HCEC 1CT (cell line): ENCODE measurements around the gene MYCN.
"Not testable (repeated sequence)": the region's sequence is repeated elsewhere in the genome, so short reads cannot be mapped to it uniquely, and the experiment has no call there.

ENCODE experiments used
- DNase-seq: peaks from one replicate; pipeline ENCODE4 v3.0.0-alpha.2; 2017

MYCN gene

GRCh38 chr2:15908371-15908770, 32.0 kb upstream of the MYCN start:
- DNase-seq, result no peak

GRCh38 chr2:15909157-15909556, 31.2 kb upstream of the MYCN start:
- DNase-seq, result no peak

- DNase-seq, result no peak
Observed at GRCh38 chr2:15909736-15910135, 30.6 kb upstream of the MYCN start.

GRCh38 chr2:15911270-15911669, 29.1 kb upstream of the MYCN start:
- not testable (repeated sequence) for DNase-seq

- DNase-seq, result no peak
Observed at GRCh38 chr2:15911686-15912085, 28.7 kb upstream of the MYCN start.

GRCh38 chr2:15912203-15912602, 28.1 kb upstream of the MYCN start:
- DNase-seq, result no peak

- DNase-seq, result no peak
Observed at GRCh38 chr2:15913146-15913545, 27.2 kb upstream of the MYCN start.

- DNase-seq, result no peak
Observed at GRCh38 chr2:15914596-15915385, 25.6 kb upstream of the MYCN start.

GRCh38 chr2:15915546-15915945, 24.8 kb upstream of the MYCN start:
- not testable (repeated sequence) for DNase-seq

GRCh38 chr2:15916336-15916735, 24.0 kb upstream of the MYCN start:
- DNase-seq, result no peak

GRCh38 chr2:15918761-15919356, 21.5 kb upstream of the MYCN start:
- DNase-seq, result no peak

GRCh38 chr2:15919716-15920434, 20.5 kb upstream of the MYCN start:
- no peak for DNase-seq

- no peak for DNase-seq
Observed at GRCh38 chr2:15920696-15921095, 19.7 kb upstream of the MYCN start.

GRCh38 chr2:15923597-15923996, 16.8 kb upstream of the MYCN start:
- no peak for DNase-seq

- no peak for DNase-seq
Observed at GRCh38 chr2:15925819-15926218, 14.5 kb upstream of the MYCN start.

- DNase-seq, result no peak
Observed at GRCh38 chr2:15926252-15926651, 14.1 kb upstream of the MYCN start.

GRCh38 chr2:15927551-15928218, 12.7 kb upstream of the MYCN start:
- DNase-seq, result no peak

- DNase-seq, result not testable (repeated sequence)
Observed at GRCh38 chr2:15929008-15929407, 11.3 kb upstream of the MYCN start.

- no peak for DNase-seq
Observed at GRCh38 chr2:15929861-15930260, 10.5 kb upstream of the MYCN start.

GRCh38 chr2:15930589-15931318, 9.6 kb upstream of the MYCN start:
- DNase-seq, result no peak

GRCh38 chr2:15931319-15931890, 8.9 kb upstream of the MYCN start:
- DNase-seq, result no peak

GRCh38 chr2:15931950-15932349, 8.4 kb upstream of the MYCN start:
- no peak for DNase-seq
